Parathyroid adenoma (tissue), 2 donors: ENCODE results near the gene MYL9.
"Not testable (repeated sequence)": the region's sequence is repeated elsewhere in the genome, so short reads cannot be mapped to it uniquely, and the experiment has no call there.

ENCODE experiments used
- H2AFZ ChIP-seq: fragments of 300-600 bp; sonication (generic); one replicate; pipeline ENCODE4 v1.7.0; 2017; ENCODE audit warnings: antibody characterized with exemption, mild to moderate bottlenecking
- H3K27ac ChIP-seq: fragments of 300-600 bp; sonication (generic); one replicate; pipeline ENCODE4 v1.7.0; 2017
- H3K27me3 ChIP-seq: fragments of 300-600 bp; sonication (generic); one replicate; pipeline ENCODE4 v1.7.0; 2017; ENCODE audit warnings: low read length; ENCODE audit not compliant: control insufficient read depth, insufficient read depth
- H3K36me3 ChIP-seq: fragments of 300-600 bp; sonication (generic); one replicate; pipeline ENCODE4 v1.7.0; 2017; ENCODE audit warnings: low read length; ENCODE audit not compliant: control insufficient read depth, insufficient read depth
- H3K4me1 ChIP-seq: fragments of 300-600 bp; sonication (generic); one replicate; pipeline ENCODE4 v1.7.0; 2017; ENCODE audit warnings: control low read depth
- H3K4me2 ChIP-seq: fragments of 300-600 bp; sonication (generic); one replicate; pipeline ENCODE4 v1.7.0; 2017; ENCODE audit warnings: low read length
- H3K4me3 ChIP-seq: fragments of 300-600 bp; sonication (generic); one replicate; pipeline ENCODE4 v1.7.0; 2017; ENCODE audit warnings: low read depth, low read length
- H3K79me2 ChIP-seq: fragments of 300-600 bp; sonication (generic); one replicate; pipeline ENCODE4 v1.7.0; 2017; ENCODE audit warnings: control low read depth
- H3K9ac ChIP-seq: fragments of 300-600 bp; sonication (generic); one replicate; pipeline ENCODE4 v1.7.0; 2017; ENCODE audit warnings: mild to moderate bottlenecking
- H3K9me3 ChIP-seq: fragments of 300-600 bp; sonication (generic); one replicate; pipeline ENCODE4 v1.7.0; 2017; ENCODE audit warnings: low read length; ENCODE audit not compliant: control insufficient read depth
- TF ChIP-seq, protein P1 (sequence below): fragments of 300-600 bp; sonication (generic); IDR thresholded peaks from one replicate; pipeline ENCODE4 v1.7.0; 2017; ENCODE audit warnings: antibody characterized with exemption, mild to moderate bottlenecking
- donor health status: primary hyperparathyroidism.

The MYL9 gene

DNA sequence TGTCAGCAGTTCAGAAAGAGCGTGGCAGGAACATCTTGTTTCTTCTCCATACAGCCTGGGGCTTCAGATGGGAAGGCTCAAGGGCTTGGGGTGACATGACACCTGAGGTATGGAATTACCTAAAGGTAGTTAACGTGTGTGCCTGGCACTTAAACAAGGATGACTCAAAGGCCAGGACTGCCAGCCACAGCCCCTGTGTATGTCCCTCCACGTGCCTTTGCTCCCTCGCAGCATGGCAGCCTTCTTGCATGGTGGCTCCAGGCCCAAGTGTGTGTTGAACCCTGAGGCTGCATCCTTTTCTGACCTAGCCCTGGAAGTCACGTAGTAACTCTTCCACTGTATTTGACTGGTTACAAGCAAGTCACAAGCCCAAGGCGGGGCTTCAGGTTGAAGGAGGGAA is 33.6 kb upstream of the MYL9 start:
- Histone ChIP-seq H3K27ac (no peak overlapping the region), H3K79me2 (no peaks in the 10 kb centered on the region), H2AFZ (no peak overlapping the region), H3K4me3 (no peak overlapping the region), H3K4me2 (no peak overlapping the region), H3K9me3 (no peaks in the 10 kb centered on the region), H3K9ac (no peak overlapping the region), H3K27me3 (no peaks in the 10 kb centered on the region), H3K4me1 (no peaks in the 10 kb centered on the region), H3K36me3 (no peaks in the 10 kb centered on the region)
- TF ChIP-seq, protein P1, sequence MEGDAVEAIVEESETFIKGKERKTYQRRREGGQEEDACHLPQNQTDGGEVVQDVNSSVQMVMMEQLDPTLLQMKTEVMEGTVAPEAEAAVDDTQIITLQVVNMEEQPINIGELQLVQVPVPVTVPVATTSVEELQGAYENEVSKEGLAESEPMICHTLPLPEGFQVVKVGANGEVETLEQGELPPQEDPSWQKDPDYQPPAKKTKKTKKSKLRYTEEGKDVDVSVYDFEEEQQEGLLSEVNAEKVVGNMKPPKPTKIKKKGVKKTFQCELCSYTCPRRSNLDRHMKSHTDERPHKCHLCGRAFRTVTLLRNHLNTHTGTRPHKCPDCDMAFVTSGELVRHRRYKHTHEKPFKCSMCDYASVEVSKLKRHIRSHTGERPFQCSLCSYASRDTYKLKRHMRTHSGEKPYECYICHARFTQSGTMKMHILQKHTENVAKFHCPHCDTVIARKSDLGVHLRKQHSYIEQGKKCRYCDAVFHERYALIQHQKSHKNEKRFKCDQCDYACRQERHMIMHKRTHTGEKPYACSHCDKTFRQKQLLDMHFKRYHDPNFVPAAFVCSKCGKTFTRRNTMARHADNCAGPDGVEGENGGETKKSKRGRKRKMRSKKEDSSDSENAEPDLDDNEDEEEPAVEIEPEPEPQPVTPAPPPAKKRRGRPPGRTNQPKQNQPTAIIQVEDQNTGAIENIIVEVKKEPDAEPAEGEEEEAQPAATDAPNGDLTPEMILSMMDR: no peak

DNA sequence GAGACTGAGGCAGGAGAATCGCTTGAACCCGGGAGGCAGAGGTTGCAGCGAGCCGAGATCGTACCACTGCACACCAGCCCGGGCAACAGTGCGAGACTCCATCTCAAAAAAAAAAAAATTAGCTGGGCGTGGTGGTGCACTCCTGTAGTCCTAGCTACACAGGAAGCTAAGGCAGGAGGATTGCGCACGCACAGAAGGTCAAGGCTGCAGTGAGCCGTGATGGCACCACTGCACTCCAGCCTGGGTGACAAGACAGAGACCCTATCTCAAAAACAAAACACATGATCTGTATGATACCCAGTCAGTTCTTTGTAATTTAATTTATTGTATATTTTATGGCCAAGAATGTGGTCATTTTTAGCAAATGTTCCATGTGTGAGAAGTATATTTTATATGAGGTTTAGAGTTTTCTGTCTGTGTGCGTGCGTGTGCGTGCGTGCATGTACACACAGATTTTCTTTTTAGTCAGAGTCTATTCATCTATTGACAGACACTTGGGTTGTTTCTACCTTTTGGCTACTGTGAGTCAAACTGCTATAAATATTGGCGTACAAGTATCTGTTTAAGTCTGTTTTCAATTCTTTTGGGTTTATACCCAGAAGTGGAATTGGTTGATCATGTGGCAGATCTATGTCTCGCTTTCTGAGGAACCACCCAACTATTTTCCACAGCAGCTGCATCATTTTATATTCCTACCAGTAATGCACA is 22.2 kb upstream of the MYL9 start:
- H3K27me3 ChIP-seq: no peaks in the 10 kb centered on the region
- H3K4me2 ChIP-seq: no peak overlapping the region
- TF ChIP-seq, protein P1: no peak
- no peaks in the 10 kb centered on the region for H3K36me3 ChIP-seq
- H3K9ac ChIP-seq: no peak overlapping the region
- no peaks in the 10 kb centered on the region for H3K9me3 ChIP-seq
- no peaks in the 10 kb centered on the region for H3K4me1 ChIP-seq
- H2AFZ ChIP-seq: no peak overlapping the region
- H3K27ac ChIP-seq: no peak overlapping the region
- H3K79me2 ChIP-seq: no peaks in the 10 kb centered on the region
- no peak overlapping the region for H3K4me3 ChIP-seq

DNA sequence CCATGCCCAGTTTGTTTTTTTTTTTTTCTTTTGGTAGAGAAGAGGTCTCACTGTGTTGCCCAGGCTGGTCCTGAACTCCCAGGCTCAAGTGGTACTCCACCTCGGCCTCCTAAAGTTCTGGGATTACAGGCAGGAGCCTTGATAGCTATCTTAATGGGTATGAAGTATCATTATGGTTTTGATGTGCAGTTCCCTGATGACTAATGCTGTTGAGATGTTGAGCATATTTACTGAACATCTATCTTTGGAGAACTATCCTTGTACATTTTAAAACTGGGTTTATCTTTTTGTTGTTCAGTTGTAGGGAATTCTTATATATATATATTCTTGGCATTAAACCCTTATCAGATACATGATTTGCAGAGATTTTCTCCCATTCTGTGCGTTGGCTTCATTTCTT is 21.4 kb upstream of the MYL9 start:
- Histone ChIP-seq H3K36me3 (no peaks in the 10 kb centered on the region), H3K4me3 (no peak overlapping the region), H3K79me2 (no peaks in the 10 kb centered on the region), H2AFZ (no peak overlapping the region), H3K27me3 (no peaks in the 10 kb centered on the region), H3K27ac (no peak overlapping the region), H3K9me3 (no peaks in the 10 kb centered on the region), H3K4me1 (no peaks in the 10 kb centered on the region), H3K4me2 (no peak overlapping the region), H3K9ac (no peak overlapping the region)
- TF ChIP-seq, protein P1: no peak

DNA sequence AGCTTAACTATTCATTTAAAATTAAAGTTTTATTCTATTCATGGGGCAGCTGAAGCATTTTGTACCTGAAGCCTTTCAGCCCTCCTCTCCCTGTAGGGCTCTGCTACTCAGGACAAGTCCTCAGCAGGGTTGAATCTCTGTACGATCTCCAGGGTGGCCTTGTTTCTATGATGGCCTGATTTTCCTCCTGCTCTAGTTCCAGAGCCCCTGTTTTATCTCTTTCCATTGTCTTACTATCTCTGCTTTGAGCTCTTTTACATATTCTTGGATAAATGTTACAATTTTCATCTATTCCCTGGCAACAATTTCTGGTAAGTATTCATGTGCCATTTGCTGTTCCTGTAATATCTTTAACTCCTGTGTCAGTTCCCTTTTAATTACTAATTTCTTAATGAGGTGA is 19.8 kb upstream of the MYL9 start:
- TF ChIP-seq, protein P1: no peak
- no peak overlapping the region for H3K9ac ChIP-seq

DNA sequence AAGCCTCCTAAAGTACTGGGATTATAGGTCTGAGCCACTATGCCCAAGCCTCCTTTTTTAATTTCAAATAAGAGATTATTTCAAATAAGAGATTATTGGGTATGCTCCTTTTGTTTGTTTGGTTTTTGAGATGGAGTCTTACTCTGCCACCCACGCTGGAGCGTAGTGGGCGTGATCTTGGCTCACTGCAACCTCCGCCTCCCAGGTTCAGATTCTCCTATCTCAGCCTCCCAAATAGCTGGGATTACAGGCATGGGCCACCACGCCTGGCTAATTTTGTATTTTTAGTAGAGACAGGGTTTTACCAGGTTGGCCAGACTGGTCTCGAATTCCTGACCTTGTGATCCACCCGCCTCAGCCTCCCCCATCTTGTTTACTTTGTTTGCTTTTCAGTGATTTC is 18.9 kb upstream of the MYL9 start:
- not testable (repeated sequence) for H2AFZ ChIP-seq, H3K4me2 ChIP-seq, H3K79me2 ChIP-seq, H3K36me3 ChIP-seq, H3K27me3 ChIP-seq, H3K9me3 ChIP-seq, H3K9ac ChIP-seq, H3K4me1 ChIP-seq, H3K27ac ChIP-seq, H3K4me3 ChIP-seq

More for the DNA sequence above, 19.8 kb upstream of the MYL9 start:
- Histone ChIP-seq H3K36me3 (no peaks in the 10 kb centered on the region), H3K4me2 (no peak overlapping the region), H3K27me3 (no peaks in the 10 kb centered on the region), H3K27ac (no peak overlapping the region), H3K4me1 (no peaks in the 10 kb centered on the region), H2AFZ (no peak overlapping the region), H3K9me3 (no peaks in the 10 kb centered on the region), H3K4me3 (no peak overlapping the region), H3K79me2 (no peaks in the 10 kb centered on the region)
